GM21423 (cell line): ENCODE results near the gene FOXN3.
"Not testable (repeated sequence)": the region's sequence is repeated elsewhere in the genome, so short reads cannot be mapped to it uniquely, and the experiment has no call there.

Experiments
- ATAC-seq: cut with Tn5 transposase; IDR thresholded peaks from one replicate; pipeline ENCODE4 v1.9.1; 2021; ENCODE audit warnings: mild to moderate bottlenecking, moderate library complexity; ENCODE audit not compliant: unreplicated experiment

FOXN3 gene

DNA sequence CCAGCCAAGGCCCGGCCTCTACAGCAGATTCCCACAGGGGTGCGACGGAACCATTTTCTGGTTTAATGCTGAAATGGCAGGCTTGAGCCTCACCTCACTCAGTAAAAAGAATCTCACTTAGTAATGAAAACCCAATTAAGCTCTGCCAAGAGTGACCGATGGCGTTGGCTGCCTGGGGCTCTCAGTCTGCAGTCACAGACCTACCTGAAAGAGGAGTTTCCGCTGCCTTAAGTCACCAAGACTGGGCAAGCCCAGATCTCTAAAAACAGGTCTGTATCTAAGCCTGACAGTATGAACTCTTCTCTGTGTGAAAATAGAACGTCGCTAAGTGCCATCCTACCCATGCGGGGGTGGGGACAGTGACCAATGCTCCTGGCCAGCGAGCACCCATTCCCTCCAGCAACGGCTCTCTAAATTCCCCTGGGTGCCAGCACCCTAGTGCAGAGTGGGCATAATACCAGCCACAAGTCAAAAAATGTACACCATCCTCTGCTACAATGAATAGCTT lies 107.3 kb downstream of the FOXN3 start:
- no peak for ATAC-seq

DNA sequence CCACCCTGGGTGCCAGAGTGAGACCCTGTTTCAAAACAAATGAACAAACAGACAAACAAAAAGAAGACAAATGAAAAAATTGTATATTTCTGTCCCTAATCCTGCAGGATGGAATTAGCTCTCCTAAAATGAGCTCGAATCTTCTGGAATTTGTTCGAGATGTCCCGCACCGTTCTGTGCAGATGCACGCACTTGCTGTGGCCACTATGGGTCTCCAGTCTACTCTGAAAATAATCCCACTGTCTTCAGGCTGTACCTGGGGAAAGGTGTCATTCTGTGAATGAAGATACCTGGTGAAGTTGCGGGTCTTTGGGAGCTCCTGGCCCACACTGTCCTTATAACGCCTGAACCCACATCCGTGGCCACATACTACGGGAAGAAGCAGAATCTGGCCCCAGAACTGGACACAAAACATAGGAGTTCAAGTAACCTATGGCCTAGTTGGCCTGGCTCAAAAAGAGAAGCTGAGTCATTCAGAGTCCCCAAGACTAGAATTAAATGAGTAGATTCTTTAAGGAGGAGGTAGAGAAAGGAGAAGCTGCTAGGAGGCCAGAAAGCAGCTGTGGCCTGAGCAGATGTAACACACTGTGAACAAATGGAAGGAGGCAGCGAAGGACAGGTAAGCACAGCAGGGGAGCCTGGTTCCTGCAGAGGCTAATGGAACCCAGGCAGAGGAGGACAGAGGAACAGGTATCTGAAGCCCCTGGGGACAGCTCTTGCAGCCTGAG lies 108.6 kb downstream of the FOXN3 start:
- ATAC-seq, result no peak

- no peak for ATAC-seq
Observed at GRCh38 chr14:89307409-89307808, 109.6 kb downstream of the FOXN3 start.

GRCh38 chr14:89304972-89305703 lies 111.9 kb downstream of the FOXN3 start:
- ATAC-seq, result peak; percentile 36

DNA sequence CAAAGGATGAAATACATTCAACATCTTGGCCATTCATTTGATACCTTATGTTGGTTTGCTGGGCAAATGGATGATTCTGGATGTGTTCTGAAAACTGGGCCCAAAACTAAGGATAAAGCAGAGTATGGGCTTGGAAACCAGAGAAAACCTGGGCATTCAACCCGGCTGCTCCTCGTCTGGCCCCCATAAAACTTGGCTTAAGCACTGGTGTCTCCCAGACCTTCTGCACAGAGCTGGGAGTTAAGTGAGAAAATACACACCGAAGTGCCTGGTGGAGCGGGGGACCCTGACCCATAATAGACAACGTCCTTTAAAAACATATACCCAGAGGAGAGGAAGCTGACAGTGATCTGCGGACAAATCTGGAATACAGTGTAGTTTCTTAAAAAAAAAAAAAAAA lies 112.5 kb downstream of the FOXN3 start:
- no peak for ATAC-seq

DNA sequence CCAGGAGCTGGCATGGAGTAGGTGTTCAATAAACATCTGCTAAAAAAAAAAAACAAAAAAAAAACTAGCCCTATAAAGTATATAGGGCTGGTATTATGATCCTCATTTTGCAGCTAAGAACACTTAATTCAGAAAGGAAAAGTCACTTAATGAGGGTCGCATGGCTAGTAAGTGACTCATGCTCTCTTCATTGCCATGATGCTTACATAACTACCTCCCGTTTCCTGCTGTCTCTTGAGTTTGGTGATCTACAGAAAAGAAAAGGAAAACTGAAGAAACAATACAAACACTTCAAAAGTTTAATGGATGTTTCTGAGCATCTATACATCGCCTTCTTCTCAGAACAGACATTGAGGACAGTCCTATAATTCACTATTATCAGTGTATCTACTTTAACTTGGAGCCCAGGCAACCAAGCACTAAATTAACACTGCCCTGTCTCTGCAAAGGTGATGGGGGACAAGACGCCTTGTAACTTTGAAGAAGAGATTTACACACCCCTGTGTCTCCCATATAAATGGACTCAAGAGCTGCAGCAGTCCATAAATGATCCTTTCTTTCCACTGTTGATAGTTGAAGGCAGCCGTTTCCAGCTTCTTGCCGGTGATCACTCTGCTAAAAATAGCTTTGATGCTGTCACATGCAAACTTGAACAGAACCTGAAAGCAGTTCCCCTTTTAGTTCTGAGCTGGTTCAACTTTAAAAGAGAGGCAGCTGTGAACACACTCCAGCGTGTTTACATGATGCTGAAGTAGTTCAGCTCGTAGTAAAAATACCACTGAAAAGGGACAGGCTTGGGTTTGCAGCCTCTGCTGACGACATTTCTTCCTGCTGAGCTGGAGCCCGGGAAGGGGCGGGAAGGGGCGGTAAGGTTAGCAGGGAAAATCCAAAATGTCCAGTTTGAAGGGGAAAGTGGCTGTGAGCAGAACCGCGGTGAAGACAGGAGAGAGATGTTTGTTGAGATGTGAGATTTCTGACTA lies 113.3 kb downstream of the FOXN3 start:
- ATAC-seq, result peak; percentile 69

GRCh38 chr14:89302396-89302950 lies 114.6 kb downstream of the FOXN3 start:
- no peak for ATAC-seq

DNA sequence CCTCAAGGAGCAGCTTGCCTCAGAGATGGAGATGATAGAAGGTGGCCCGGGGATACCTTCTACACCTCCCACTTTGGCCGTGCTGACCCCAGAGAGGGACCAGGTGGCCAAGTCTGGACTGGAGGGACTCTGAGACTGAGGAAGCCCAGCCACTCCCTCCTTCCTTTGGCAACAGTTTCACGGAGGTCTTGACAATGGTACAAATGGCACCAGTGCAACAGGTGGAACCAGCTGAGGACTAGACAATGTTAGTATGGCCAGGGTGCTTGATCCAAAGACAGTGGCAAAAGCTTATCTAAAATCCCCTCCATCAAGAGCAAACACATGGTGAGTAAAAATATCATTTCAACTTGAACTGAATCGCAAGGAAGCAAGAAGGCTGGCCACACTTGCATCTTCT lies 117.4 kb downstream of the FOXN3 start:
- no peak for ATAC-seq

DNA sequence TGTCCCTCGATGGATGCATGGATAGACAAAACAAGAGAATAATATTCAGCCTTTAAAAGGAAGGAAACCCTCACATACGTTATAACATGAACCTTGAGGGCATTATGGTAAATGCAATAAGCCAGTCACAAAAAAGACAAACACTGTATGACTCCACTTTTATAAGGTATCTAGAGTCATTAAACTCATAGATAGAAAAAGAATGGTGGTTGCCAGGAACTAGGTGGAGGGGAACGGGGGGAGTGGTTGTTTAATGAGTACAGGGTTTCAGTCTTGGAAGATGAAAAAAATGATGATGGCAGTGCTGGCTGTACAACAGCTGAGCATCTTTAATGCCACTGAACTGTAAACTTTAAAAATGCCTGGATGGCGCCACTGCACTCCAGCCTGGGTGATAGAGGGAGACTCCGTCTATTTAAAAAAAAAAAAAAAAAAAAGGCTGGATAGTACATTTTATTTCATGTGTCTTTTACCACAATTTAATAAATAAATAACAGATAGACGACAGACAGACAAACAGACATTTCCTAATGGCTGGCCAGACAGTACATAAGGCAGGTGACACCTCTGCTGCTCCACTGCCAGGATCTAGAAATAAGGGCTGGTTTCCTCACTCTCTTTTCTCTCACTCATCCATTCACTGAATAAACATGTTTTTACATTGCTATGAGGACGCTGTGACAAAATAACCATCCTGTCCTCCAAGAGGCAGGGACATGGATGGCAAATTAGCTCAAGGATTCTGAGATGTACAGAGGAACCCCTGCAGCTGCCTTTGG lies 118.8 kb downstream of the FOXN3 start:
- ATAC-seq, result no peak

DNA sequence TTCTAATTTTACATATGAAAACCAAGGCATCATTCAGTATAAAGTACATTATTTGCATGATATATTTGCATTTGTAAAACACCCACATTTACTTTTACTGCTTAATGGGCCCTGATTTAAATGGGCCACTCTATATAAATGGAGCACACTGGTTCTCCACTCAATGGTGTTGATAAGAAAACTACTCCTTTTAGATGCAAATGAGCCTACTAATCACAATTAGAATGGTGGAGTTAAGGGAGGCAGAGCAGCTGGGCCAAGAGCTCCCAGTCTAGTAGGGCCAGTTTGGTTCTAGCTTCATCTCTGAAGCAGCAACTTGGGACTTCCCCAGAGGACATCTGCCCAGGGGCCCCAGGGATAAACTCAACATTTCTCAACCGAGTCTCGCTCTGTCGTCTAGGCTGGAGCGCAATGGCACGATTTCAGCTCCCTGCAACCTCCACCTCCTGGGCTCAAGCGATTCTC lies 120.7 kb downstream of the FOXN3 start:
- no peak for ATAC-seq

- ATAC-seq, result no peak
Observed at GRCh38 chr14:89294872-89295271, 122.2 kb downstream of the FOXN3 start.

DNA sequence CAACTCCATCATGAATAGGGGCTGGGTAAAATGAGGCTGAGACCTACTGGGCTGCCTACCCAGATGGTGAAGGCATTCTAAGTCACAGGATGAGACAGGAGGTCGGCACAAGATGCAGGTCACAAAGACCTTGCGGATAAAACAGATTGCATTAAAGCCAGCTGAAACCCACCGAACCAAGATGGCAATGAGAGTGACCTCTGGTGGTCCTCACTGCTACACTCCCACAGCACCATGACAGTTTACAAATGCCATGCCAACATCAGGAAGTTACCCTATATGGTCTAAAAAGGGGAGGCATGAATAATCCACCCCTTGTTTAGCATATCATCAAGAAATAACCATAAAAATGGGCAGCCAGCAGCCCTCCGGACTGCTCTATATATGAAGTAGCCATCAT lies 122.6 kb downstream of the FOXN3 start:
- ATAC-seq, result not testable (repeated sequence)

GRCh38 chr14:89294060-89294459 lies 123.0 kb downstream of the FOXN3 start:
- no peak for ATAC-seq

DNA sequence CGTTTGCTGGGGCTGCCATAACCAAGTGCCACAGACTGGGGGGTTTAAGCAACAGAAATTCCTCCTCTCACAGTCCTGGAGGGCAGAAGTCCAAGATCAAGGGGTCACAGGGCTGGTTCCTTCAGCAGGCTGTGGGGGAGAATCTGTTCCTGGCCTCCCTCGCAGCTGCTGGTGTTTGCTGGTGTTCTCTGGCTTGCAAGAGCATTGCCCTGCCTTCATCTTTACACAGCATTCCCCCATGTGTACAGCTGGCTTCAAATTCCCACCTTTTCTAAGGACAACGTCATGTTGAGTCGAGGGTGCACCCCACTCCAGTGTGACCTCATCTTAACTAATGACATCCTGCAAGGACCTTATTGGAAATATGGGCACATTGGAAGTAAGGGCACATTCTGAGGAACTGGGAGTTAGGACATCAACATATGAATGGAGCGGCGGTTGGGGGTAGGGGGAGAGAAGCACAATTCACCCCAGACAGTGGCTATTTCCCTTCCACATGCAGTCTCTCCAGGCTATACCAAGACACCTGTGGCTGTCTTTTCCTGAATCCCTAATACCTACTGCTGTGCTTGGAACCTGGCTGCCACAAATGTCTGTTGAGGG lies 123.6 kb downstream of the FOXN3 start:
- ATAC-seq, result no peak

DNA sequence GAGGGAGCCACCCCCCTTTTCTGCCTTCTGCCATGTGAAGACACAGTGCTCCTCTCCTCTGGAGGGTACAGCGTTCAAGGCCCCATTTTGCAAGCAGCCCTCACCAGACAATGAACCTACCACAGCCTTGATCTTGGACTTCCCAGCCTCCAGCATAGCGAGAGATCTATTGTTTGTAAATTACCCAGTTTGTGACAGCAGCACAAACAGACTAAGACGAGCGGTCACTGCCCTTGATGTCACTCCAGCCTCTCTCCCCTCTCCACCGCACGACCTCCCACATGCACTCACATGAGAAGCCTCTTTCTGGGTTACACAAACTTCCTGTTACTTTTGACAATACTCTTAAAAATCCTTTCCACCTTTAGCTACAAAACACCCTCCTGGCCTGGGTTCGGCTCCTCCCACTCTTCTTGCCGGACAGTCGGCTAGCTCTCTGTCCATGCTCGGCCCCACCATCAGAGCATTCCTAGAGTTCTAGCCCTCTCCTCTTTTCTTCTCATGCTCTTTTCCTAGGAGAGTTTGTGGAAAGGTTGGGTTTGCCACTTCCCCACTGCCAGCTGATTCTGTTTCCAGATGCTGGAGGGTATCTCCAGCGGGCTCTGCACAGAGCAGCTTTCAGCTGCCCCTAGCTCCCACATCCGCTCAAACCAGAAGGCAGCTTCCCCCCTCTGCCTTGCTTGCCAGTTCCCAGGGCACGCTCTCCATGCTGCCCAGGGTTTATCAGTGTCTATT lies 124.3 kb downstream of the FOXN3 start:
- ATAC-seq, result no peak

DNA sequence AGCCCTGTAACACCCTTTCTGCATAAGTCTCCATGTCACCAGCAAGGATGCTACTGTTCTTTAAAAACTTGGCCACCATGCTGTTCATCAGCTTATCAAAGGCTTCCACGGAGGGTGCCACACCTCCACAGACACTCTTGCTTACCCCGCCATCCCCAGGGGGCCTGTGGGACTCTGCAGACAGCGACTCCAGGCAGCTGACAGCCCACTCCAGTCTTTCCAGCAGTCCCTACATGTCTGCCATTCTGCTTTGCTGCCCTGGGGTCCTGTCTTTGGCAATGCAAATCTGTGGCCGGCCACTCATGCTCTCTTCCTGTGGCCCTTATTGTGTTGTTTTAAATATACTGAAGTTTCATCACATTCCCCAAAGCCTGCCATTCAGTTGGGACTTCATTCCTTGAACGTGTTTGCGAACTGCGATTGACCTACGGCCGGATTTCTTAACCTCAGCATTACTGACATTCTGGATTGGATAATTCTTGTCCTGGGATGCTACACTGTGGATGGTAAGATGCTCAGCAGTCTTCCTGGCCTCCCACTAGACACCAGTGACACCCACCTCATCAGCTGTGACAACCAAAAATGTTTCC lies 125.6 kb downstream of the FOXN3 start:
- ATAC-seq, result no peak

- ATAC-seq, result no peak
Observed at GRCh38 chr14:89290813-89291212, 126.2 kb downstream of the FOXN3 start.

GRCh38 chr14:89289477-89289876 lies 127.6 kb downstream of the FOXN3 start:
- ATAC-seq, result no peak
